K562 (cell line): ENCODE results near the gene MFAP5. TPM values are rescaled to one million over a fixed set of nuclear protein-coding genes. Genes with fewer than 3 reads are reported as not detected.

Experiments used
- ATAC-seq: fragments of 200-7000 bp; cut with Tn5 transposase; 3 replicates; pipeline ENCODE4 v1.9.1; 2020; ENCODE audit warnings: moderate library complexity
- BruUV-seq: library from RNA; stranded (reverse); fragments of 400-500 nt; replicated peaks from 2 replicates; lab custom pipeline; 2021; lab: Mats Ljungman, UMichigan
- CTCF ChIA-PET: fragments of 300-600 bp; formaldehyde crosslinking; extraction: SDS; loops from one replicate; lab custom pipeline; 2021; ENCODE audit warnings: low intra/inter-chr PET ratio; lab: Yijun Ruan, JAX
- POLR2A ChIA-PET: fragments of 300-600, 350-650 bp; sonication (Branson Sonifier 250); formaldehyde crosslinking; extraction: SDS; loops from one replicate; lab custom pipeline; 2021; ENCODE audit warnings: antibody characterized with exemption, inconsistent platforms; lab: Yijun Ruan, JAX
- DNase-seq, 4 experiments: peaks; one replicate each; pipeline versions ENCODE4 v3.0.0 to v3.0.0-alpha.2; 2011 to 2018; ENCODE audit warnings: low spot score in 3 of 4, mixed read lengths in 3 of 4; ENCODE audit errors: extremely low read depth in 1 of 4
- FAIRE-seq: peaks from 2 replicates; lab custom pipeline; 2011; peaks lifted over from hg19 to GRCh38; lab: Jason Lieb, UNC
- H2AFZ ChIP-seq: 2 replicates; pipeline ENCODE4 v1.6.0; 2011; ENCODE audit warnings: low read depth, low read length, control low read depth, inconsistent platforms
- H3K27ac ChIP-seq: fragments of 200-600 bp; 3 replicates; pipeline ENCODE4 v1.8.0; 2011; ENCODE audit warnings: low read depth, mild to moderate bottlenecking, control low read depth, inconsistent platforms, low read length, moderate library complexity, mixed read lengths; ENCODE audit errors: extremely low read depth
- H3K27me3 ChIP-seq, 2 experiments: fragments of 300-600 bp in 1 of 2; 2 replicates in 1 of 2; 3 replicates in 1 of 2; pipeline versions ENCODE4 v1.6.0 to v1.8.0; 2011; ENCODE audit warnings: inconsistent platforms in 2 of 2, low read length in 2 of 2, mild to moderate bottlenecking in 1 of 2, mixed read lengths in 1 of 2, moderate library complexity in 1 of 2; ENCODE audit not compliant: control insufficient read depth in 2 of 2, insufficient read depth in 2 of 2
- H3K36me3 ChIP-seq: fragments of 300-600 bp; 3 replicates; pipeline ENCODE4 v1.8.0; 2011; ENCODE audit warnings: mild to moderate bottlenecking, low read length, inconsistent platforms; ENCODE audit not compliant: control insufficient read depth, insufficient read depth
- H3K4me1 ChIP-seq, 2 experiments: fragments of 200-600 bp in 1 of 2; replicated peaks in 1 of 2; 2 replicates in 1 of 2; 3 replicates in 1 of 2; pipeline versions ENCODE4 v1.5.1 to v1.8.0; 2011; ENCODE audit warnings: inconsistent platforms in 2 of 2, low read length in 2 of 2, mild to moderate bottlenecking in 1 of 2, mixed read lengths in 1 of 2, moderate library complexity in 1 of 2; ENCODE audit not compliant: control insufficient read depth in 2 of 2, insufficient read depth in 2 of 2
- H3K4me2 ChIP-seq: 2 replicates; pipeline ENCODE4 v1.6.1; 2011; ENCODE audit warnings: low read length, control low read depth, inconsistent platforms, mixed read lengths; ENCODE audit not compliant: insufficient read depth
- H3K4me3 ChIP-seq: fragments of 200-600 bp; sonication (generic), shearing (Covaris generic); 2 replicates; pipeline ENCODE4 v1.5.1; 2016; ENCODE audit warnings: control low read depth, inconsistent platforms
- H3K79me2 ChIP-seq: fragments of 200-600 bp; 3 replicates; pipeline ENCODE4 v1.8.0; 2011; ENCODE audit warnings: low read length, inconsistent platforms; ENCODE audit not compliant: control insufficient read depth, insufficient read depth
- H3K9ac ChIP-seq, 2 experiments: 2 replicates each; pipeline versions ENCODE4 v1.6.0 to v1.6.1; 2011; ENCODE audit warnings: low read depth in 2 of 2, low read length in 2 of 2, control low read depth in 1 of 2, inconsistent platforms in 1 of 2, mild to moderate bottlenecking in 1 of 2, mixed read lengths in 1 of 2; ENCODE audit not compliant: insufficient read depth in 1 of 2
- H3K9me1 ChIP-seq: one replicate; pipeline ENCODE4 v1.6.0; 2011; ENCODE audit warnings: inconsistent platforms, mild to moderate bottlenecking, low read length, moderate library complexity; ENCODE audit not compliant: control insufficient read depth, insufficient read depth
- H3K9me3 ChIP-seq: replicated peaks from 2 replicates; pipeline ENCODE4 v1.5.1; 2011; ENCODE audit warnings: low read depth, low read length, inconsistent platforms; ENCODE audit not compliant: control insufficient read depth, insufficient read depth
- H4K20me1 ChIP-seq: replicated peaks from 2 replicates; pipeline ENCODE4 v1.6.1; 2011; ENCODE audit warnings: low read length, inconsistent platforms, mixed read lengths; ENCODE audit not compliant: control insufficient read depth, insufficient read depth
- BRF1 ChIP-seq: IDR thresholded peaks from 3 replicates; pipeline ENCODE4 v1.6.1; 2011; ENCODE audit warnings: borderline replicate concordance, mild to moderate bottlenecking; ENCODE audit not compliant: insufficient read length; ENCODE audit errors: extremely low read depth
- EHMT2 ChIP-seq: fragments of 450-650 bp; IDR thresholded peaks from 2 replicates; pipeline ENCODE4 v1.6.1; 2018; ENCODE audit warnings: antibody characterized with exemption
- FOXA1 ChIP-seq: fragments of 450-650 bp; IDR thresholded peaks from 2 replicates; pipeline ENCODE4 v1.6.1; 2016; ENCODE audit warnings: mild to moderate bottlenecking, borderline replicate concordance
- NR1H2 ChIP-seq: sonication (generic); formaldehyde crosslinking; IDR thresholded peaks from 2 replicates; pipeline ENCODE4 v1.4.0; 2020; ENCODE audit warnings: mild to moderate bottlenecking, missing genetic modification reagents
- SRSF3 ChIP-seq: fragments of 200-400 bp; formaldehyde crosslinking; IDR thresholded peaks from 2 replicates; pipeline ENCODE4 v1.6.1; 2016; ENCODE audit warnings: mild to moderate bottlenecking, low read length, moderate library complexity; ENCODE audit not compliant: insufficient read depth
- ZNF232 ChIP-seq: sonication (generic); formaldehyde crosslinking; IDR thresholded peaks from 2 replicates; pipeline ENCODE4 v1.8.0; 2022; ENCODE audit warnings: mild to moderate bottlenecking, missing genetic modification reagents
- WGBS: fragments of 100-300 bp; shearing (Covaris generic); methylation state at CpG from one replicate; pipeline ENCODE4 v1.1.6; 2016; ENCODE audit warnings: low coverage, mixed read lengths; ENCODE audit not compliant: insufficient coverage; ENCODE audit errors: missing lambda C conversion rate; 5-methylcytosine and 5-hydroxymethylcytosine counted together
- in situ Hi-C: fragments of 300-500 bp; cut with MboI; formaldehyde crosslinking; loops from 4 replicates; pipeline ENCODE4 v1.15.0; 2018; ENCODE audit warnings: inconsistent platforms, mixed read lengths
- intact Hi-C: fragments of 100-400 bp; cut with micrococcal nuclease; formaldehyde crosslinking; loops from 2 replicates; pipeline ENCODE4 v1.14.2; 2022
- polyA plus RNA-seq, 8 experiments: library from polyadenylated mRNA; depleted of rRNA in 4 of 8; stranded (reverse) in 5 of 8; unstranded in 3 of 8; fragments of >200 nt; fragmentation: Nextera tagmentation in 2 of 8; fragmentation: Illumina TruSeq in 1 of 8; extraction: Ambion mirVana in 2 of 8; extraction: Trizol in 1 of 8; gene quantifications; 2 replicates each; pipeline versions ENCODE4 v1.2.1 to v1.2.3, GENCODE V29; 2011 to 2014; ENCODE audit warnings: inconsistent platforms in 1 of 8, missing spikeins in 1 of 8
- total RNA-seq, 7 experiments: library from RNA; depleted of rRNA in 6 of 7; stranded (reverse); fragments of >200 nt in 6 of 7; fragmentation: Illumina TruSeq in 2 of 7; extraction: Trizol in 2 of 7; gene quantifications; 2 replicates each; pipeline versions ENCODE4 v1.2.1 to v1.2.3, GENCODE V29; 2011 to 2021; ENCODE audit warnings: low replicate concordance in 1 of 7
- TF ChIP-seq, protein P1 (sequence below): fragments of 450-650 bp; IDR thresholded peaks from 2 replicates; pipeline ENCODE4 v1.6.1; 2016; ENCODE audit warnings: low read depth, mild to moderate bottlenecking, moderate library complexity
- TF ChIP-seq, protein P2 (sequence below): fragments of 250-450 bp; sonication (Bioruptor Pico); IDR thresholded peaks from 2 replicates; pipeline ENCODE4 v1.6.1; 2021; ENCODE audit warnings: mild to moderate bottlenecking

The MFAP5 gene
- total and polyA plus RNA-seq, 9 of the 15 experiments (the other 6 are each of a cell fraction or from before 2014, with no cell fraction given) = not detected

GRCh38 chr12:8664228-8664913 is 1.7 kb upstream of the MFAP5 start:
- POLR2A ChIA-PET = interaction anchor here (0.7 kb wide), 2 partner anchors 130 to 291 kb away, joined by 3 read pairs; no protein-coding TSS in a partner anchor
- BruUV-seq = no TSS peak
- CTCF ChIA-PET = no interaction called here
- in situ Hi-C loops = no loop called here
- ATAC-seq (no peak), FAIRE-seq (no peak), DNase-seq (no peak)
- Histone ChIP-seq H3K9me3 (no peaks in the 10 kb centered on the region), H3K4me3 (no peak overlapping the region), H3K27me3 (peaks cover 11 to 18% of the 10 kb centered on the region in 2 experiments), H2AFZ (no peak overlapping the region), H4K20me1 (no peaks in the 10 kb centered on the region), H3K9me1 (no peaks in the 10 kb centered on the region), H3K4me2 (no peak overlapping the region), H3K79me2 (no peaks in the 10 kb centered on the region), H3K9ac (no peak overlapping the region), H3K36me3 (no peaks in the 10 kb centered on the region), H3K27ac (no peak overlapping the region), H3K4me1 (no peaks in the 10 kb centered on the region)
- TF ChIP-seq SRSF3 (no peak), NR1H2 (CRISPR knock-in tag) (no peak), EHMT2 (no peak), FOXA1 (no peak), ZNF232 (CRISPR knock-in tag) (no peak), BRF1 (no peak)
- TF ChIP-seq, protein P1, sequence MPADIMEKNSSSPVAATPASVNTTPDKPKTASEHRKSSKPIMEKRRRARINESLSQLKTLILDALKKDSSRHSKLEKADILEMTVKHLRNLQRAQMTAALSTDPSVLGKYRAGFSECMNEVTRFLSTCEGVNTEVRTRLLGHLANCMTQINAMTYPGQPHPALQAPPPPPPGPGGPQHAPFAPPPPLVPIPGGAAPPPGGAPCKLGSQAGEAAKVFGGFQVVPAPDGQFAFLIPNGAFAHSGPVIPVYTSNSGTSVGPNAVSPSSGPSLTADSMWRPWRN = no peak
- TF ChIP-seq, protein P2, sequence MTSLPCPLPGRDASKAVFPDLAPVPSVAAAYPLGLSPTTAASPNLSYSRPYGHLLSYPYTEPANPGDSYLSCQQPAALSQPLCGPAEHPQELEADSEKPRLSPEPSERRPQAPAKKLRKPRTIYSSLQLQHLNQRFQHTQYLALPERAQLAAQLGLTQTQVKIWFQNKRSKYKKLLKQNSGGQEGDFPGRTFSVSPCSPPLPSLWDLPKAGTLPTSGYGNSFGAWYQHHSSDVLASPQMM (CRISPR knock-in tag) = no peak
- WGBS = 0% methylated on average over 5 of the region's 5 CpGs
- intact Hi-C loops = no loop called here
